Head of caudate nucleus (tissue), 42 donors: ENCODE results near the gene RIGI.
"Not testable (repeated sequence)": the region's sequence is repeated elsewhere in the genome, so short reads cannot be mapped to it uniquely, and the experiment has no call there.

Experiments used
- DNase-seq, 42 donors: peaks; one replicate each; pipeline versions ENCODE4 v3.0.0 to v3.0.0-alpha.2; 2020 to 2021; ENCODE audit warnings: mixed read lengths in 7 of 42
- intact Hi-C: fragments of 100-400 bp; cut with DNase I; formaldehyde crosslinking; loops from one replicate; pipeline ENCODE4 v1.15.0; 2022

The RIGI gene

DNA sequence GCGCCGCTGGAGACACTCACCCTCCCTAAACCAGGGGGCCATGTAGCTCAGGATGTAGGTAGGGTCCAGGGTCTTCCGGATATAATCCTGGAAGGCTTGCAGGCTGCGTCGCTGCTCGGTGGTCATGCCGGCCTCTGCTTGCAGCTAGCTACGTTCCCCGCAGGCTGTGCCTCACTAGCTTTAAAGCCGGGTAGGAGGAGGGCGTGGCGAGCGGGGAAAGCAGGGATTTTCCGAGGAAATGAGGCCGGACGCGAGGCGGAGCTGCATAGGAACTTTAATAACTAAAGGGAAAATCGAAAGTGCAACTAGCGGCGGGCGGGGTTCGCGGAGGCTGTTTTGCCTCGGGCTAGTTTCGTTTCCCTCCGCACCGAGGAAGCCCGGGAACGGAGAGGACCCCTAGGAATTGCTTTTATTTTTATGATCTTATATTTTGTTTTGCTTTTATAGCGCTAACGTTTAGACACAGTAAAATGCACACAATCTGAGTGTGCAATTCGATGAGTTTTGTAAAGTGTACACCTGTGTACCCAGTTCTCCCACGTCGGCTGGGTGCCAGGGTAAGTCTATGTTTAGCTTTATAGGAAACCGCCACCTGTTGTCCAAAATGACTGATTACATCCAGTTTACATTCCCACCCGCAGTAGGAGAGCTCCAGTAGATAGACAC, at the start of gene RIGI:
Gene RIGI, minus strand, starts transcription at position 156 of the 666 bp plus-strand sequence. Its CDS starts 30 bp downstream, at position 126.
- intact Hi-C loops: loop anchor here (10.0 kb wide), 1 partner anchor 141 kb away; the partner anchor contains the start of gene ACO1
- peak; percentile 77 to 96 (median 88) for DNase-seq

DNA sequence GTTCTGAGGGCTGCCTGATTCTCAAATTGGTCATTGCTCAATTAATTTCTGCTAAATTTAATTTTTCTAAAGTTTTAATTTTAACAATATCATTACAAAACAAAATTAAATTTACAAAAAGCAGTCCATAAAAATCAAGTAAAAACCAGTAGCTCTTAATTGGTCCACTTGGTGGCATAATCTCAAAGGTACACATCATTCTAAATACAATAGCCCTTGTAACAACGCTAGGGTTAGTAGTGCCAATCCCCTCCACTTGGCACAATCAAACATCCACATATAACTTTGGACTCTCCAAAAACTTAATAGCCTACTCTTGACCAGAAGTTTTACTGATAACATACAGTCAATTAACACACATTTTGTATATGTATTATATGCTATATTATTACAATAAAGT, 48.9 kb upstream of the RIGI start:
- intact Hi-C loops: loop anchor here (5.0 kb wide), 1 partner anchor 193 kb away; the partner anchor contains the start of gene ACO1
- no peak for DNase-seq

DNA sequence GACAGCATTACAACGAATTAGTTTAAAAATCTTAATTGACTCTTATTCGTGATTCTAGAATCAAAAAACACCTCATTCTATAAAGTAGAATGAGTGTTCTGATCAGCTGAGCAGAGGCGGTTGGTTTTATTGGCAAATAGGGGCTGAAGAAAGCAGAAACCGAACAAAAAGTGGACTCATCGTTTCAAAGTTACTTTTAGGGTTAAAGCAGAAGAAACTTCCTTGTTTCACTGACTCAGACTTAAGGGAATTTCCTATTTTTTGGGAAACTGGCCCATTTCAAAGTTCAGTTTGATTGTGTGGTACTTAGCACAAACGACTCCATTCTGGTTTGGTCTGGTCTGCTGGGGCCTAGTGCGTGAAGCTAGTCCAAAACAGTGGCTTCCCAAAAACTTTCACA, 47.8 kb upstream of the RIGI start:
- intact Hi-C loops: loop anchor here (5.0 kb wide), 1 partner anchor 192 kb away; the partner anchor contains the start of gene ACO1
- DNase-seq: no peak

DNA sequence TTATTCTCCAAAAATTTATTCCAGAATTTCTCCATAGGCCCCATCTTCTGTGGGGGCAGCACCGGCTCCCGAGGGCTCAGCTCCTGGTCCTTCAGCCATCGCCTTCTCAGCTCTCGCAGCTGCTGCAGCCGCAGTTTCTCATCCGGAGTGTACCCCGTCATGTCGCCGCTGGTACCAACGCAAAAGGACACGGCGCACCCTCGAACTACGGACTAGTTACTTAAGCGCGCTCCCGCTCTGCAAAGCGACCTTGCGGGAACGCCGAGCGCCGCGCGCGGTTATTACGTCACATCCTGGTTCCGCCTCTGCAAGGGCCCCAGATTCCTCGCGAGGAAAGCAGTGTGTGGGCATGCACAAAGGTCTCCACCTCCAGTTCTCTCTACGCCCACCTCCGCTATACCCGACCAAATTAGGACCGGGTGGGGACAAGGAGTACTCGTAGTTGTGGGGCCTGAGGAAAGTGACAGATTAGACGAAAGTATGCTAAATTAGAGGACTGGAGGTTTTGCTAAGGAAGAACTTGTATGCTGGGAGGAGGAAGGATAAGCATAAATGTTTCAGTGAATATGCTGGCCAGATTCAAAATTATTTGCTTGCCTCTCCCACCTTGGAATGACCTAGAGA, 47.0 kb upstream of the RIGI start, which contains the start of gene NDUFB6:
Gene NDUFB6, minus strand, starts transcription at position 260 of the 624 bp plus-strand sequence. Its CDS starts 99 bp downstream, at position 161.
- intact Hi-C loops: loop anchor here (5.0 kb wide), 1 partner anchor 191 kb away; the partner anchor contains the start of gene ACO1
- DNase-seq: peak; percentile 92 to 98 (median 96)

DNA sequence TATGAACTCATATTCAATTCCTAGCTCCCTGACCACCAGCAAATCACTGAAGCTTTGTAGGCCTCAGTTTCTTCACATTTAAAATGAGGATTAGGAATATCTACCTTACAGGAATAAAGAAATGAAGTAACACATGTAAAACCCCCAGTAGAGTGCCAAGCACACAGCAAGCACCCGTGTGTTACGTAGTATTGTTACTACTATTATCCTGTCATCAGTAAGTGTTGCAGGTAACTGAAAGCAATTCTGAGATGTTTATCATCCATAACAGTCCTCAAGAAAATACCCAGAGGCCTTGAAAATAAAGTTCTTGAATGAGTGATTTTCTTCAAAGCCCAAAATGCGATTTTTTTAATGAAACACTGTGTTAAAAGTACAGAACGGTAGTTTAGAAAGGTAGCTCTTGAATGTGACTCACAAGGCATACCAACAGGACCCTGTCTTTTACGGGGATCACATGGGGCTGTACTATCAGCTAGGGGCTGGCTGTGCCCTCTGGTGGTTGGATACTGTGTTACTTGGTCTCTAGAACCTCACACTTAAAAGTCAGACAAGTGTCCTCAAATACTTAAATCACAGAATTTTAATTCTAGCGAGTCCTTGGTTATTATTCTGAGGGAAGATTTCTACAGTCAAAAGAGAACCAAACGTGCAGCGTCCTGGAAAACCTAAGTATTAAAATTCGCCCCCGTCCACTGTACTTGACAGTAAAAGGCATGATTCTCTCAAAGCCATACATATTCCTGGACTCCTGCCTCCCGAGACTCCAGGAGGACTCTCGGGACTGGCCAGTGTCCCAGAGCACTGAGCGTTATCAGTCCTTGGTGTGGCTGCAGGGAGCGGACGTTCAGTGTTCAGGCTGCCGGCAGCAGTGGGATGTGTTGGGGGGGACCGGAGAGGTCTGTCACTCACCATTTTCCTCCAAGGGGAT, 46.2 kb upstream of the RIGI start:
- DNase-seq: peak; percentile 27 to 90 (median 73)
- intact Hi-C loops: loop anchor here (5.0 kb wide), 1 partner anchor 190 kb away; the partner anchor contains the start of gene ACO1

DNA sequence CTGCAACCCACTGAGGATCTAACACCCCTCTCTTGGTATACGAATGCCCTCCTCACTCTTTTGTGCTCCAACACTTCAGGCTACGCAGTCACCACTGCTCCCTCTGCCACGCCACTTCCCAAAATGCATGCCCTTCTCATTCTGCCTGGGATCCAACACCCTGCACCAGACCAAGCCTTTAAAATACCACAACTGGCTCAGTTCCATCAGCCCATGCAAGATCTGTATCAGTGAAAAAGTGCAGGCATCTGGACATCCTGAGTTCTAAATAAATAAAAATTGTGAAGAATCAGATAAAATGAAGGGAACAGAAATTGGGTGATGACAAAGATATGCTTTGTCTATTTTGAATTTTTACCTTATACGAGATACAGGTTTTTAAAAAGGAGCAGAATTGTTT, 44.3 kb upstream of the RIGI start:
- no peak for DNase-seq
- intact Hi-C loops: loop anchor here (5.0 kb wide), 1 partner anchor 188 kb away; the partner anchor contains the start of gene ACO1

DNA sequence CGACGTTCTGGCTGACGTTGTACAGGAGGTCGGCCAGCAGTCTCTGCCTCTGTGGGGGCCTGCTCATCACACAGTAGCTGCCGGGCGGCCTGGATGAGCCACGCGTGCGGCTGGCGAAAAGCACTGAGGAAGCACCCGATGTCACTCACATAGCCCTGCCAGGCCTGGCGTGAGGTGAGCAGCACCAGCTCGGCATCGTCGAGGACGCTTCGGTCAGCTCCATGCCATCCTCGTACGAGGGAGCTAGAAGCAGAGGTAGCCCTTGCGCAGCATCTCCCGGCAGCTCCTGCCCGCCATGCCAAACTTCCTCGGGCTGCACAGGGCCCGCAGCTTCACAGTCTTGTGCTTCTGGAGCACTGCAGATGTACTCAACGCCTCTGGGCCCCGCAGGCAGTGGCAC, 40.8 kb upstream of the RIGI start:
- DNase-seq: no peak
- intact Hi-C loops: no loop called here

DNA sequence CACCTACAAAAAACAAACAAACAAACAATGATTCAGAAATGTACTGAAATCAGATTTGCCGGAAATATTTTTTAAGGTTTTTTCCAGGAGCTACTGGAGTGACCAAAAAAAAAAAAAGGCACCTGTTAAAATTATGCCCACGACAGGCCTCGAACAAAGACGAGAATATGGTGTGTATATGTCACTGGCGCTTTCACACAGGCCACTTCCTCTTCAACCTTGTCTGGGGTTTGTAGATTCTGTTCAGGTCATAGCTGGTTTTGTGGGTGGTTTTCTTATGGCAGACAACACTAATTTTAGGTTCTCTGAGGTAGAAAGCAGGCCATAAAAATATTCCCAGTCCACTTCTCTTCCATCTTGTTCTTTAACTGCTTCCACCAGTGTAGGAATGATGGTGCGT, 40.0 kb upstream of the RIGI start:
- intact Hi-C loops: no loop called here

DNA sequence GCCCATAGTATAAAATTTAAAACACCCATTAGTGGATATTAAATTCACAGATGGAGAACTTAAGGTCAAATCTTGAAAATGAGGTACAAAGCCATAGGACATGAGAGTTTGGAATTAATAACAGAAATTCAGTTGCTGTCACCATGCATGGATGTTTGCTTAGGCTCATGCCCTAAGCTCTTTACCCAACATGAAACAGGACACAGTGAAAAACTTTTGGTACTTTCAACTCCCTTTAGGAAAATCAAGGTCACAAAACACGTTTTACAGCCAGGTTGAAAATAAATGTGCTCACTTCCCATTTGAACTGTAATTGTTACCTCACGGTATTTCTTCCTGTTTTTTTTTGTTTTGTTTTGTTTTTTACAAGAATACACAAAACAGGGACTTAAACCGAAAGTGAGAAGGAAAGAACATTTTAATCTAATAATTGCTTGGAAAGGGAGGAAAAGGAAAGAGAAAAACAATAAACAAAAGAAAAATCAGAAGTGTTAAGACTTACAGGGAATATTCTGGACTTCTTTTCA, 32.5 kb upstream of the RIGI start:
- intact Hi-C loops: no loop called here
- DNase-seq: no peak

More for the DNA sequence above, 40.0 kb upstream of the RIGI start:
- DNase-seq: no peak

DNA sequence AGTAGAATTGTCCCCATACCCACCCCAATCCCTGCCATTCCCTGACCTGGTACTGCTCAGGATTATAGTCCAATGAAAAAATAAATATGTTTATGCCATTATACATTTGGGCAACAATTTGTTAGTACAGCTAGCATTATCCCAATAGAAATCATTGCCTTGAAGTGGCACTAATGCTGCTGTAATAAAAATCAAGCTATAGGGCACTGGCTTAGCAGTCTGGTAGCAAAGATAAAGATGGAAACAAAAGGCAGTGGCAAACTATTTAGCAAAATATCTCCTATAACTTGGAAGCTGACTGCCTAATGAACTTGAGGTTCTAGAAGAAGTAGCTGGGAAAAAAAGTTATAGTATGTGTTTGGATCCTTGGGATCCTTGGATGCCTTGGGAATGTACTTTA, 28.6 kb upstream of the RIGI start:
- intact Hi-C loops: no loop called here
- DNase-seq: no peak

DNA sequence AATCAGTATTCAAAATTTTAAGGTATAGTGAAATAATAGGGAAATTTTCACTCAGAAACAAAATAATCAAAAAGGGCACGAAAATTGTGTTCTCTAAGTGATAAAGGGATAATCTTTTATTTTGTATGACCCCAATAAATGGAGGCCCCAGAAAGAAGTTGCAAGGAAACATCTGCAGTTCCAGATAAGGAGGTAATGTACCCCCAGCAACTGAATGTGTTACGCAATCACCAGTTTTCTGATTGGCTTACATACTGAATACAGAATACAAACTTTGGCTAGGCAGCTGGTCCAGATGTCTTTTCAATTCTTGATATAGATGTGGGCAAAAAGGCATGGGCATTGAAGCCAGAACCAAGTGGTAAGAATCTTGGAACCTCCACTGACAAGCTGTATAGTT, 28.1 kb upstream of the RIGI start:
- DNase-seq: no peak
- intact Hi-C loops: no loop called here

DNA sequence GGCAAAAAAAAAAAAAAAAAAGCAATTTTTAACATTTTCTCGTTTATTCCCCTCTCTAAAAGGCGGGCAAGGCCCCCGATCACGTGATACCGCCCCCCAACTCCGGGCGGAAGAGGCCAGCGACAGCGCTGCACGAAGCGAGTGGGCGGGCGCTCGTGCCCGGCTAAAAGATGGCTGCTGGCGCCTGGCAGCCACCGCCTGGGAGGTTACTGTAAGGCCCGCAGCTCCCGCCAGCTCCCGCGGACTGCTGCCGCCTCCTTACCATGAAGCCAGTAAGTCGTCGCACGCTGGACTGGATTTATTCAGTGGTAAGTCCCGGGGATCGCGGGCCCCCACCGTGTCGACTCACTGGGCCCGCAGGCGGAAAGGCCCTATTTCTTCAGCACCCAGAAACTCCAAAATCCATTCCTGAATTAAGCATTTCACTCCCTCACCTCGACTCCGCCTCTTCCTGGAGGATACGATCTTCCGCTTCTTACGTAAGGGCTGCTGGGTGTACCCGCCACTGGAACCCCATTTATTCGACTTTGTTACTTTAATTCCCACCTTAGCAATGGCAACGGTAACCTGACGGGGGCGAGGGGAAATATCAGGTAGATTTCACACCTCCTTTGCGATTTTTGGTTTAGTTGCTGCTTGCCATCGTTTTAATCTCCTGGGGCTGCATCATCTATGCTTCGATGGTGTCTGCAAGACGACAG, 26.3 kb upstream of the RIGI start, which contains the start of the genes SMIM27 and TOPORS:
Gene SMIM27, plus strand, starts transcription at position 156 of the 701 bp plus-strand sequence. Its CDS starts 108 bp downstream, at position 264.
Gene TOPORS, minus strand, starts transcription at position 415 of the 701 bp plus-strand sequence. Its CDS starts 150 bp downstream, at position 265.
- peak; percentile 82 to 97 (median 92) for DNase-seq
- intact Hi-C loops: no loop called here

DNA sequence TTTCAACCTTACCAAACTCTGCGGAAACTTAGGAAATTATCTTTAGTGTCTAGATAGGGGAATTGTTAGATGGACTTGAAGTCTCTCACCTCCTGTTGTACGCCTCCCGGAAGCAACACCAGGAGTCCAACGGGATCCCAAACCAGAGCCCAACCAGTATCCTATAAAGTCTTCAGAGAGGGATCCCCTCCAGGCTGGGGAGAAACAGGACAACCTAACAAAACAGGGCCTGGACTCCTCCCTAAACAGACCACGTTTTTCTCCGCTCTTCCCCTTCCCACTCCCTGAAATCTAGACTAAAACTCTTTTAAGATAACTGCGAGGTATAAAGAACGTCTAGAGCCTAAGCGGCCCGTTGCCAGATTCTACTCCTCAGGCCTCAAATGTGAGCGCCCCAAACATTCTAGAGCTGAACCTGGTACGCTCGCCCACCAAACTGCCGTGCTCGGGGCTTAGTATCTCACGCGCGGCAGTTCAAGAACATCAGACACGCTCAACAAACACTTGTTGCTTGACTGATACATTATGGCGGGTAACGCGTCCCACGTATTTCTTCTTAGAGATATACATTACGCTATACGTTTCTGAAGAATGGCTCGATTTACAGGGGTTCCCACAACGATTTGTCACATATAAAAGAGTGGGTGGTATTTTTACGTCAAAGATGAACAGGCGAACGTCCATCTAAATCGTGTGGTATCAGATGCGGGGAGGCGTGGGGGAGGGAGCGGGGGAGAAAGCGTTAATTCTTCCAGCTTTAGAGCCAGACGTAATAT, 25.5 kb upstream of the RIGI start:
- intact Hi-C loops: no loop called here
- DNase-seq: peak in 33 of 42 donors; percentile 14 to 67 (median 28)

DNA sequence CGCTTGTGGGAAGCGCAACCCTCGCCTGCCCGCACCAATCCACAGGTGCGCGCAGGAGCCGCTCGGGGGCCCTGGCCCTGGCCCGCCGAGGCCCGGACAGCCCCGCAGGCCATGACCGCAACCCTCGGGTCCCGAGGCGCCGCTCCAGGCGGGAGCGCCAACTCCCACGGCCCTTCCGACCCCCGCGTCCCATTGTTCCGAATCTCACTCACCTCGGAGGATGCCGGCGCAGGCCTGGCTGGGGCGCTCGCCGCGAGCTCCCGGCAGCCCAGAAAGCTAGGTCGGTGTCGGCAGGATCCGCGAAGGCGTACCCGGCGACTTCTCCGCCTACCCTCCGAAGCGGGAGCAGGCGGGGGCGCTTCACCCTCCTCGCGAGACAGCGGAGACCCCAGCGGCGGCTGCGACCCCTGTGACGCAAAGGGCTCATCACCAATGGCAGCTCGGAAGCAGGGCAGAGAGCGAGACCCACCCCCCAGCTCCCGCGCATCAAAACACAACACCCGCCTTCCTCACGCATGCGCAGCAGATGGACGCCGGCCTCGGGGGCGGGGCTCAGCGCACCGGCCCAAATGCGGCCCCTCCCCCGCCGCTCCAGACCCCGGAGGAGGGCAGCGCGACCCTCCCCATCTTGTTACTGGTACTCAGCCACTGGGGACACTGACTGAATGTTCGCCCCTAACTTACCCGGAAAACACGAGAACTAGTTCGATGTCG, 24.7 kb upstream of the RIGI start:
- intact Hi-C loops: no loop called here
- DNase-seq: peak; percentile 89 to 98 (median 96)

DNA sequence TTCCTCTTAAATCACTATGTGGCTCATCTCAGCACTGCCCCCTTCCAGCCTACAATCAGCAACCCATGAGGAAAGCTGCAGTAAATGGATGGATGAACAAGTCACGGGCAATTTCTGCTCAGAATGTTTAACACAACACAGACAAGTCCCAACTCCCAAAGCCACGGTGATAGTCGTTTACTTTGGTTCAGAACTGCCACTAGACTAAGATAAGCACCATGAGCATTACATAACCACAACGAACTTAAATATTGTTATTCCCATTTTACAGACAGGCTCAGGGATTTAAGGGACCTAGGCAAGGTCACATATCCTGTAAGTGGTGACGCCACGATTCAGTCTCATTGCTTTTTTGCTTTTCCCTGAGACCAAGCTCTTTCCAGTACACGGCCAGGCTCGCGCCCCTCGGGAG, 24.2 kb upstream of the RIGI start:
- intact Hi-C loops: no loop called here
- DNase-seq: peak in 19 of 42 donors; percentile 14 to 66 (median 30)

DNA sequence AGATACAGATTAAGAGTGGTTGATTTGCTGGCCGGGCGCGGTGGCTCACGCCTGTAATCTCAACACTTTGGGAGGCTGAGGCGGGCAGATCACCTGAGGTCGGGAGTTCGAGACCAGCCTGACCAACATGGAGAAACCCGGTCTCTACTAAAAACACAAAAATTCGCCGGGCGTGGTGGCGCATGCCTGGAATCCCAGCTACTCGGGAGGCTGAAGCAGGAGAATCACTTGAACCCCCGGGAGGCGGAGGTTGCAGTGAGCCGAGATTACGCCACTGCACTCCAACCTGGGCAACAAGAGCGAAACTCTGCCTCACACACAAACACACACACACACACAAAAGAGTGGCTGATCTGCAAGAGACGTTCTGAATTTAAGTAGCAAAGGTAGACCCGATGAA, 22.2 kb upstream of the RIGI start:
- DNase-seq, intact Hi-C loops: not testable (repeated sequence)

DNA sequence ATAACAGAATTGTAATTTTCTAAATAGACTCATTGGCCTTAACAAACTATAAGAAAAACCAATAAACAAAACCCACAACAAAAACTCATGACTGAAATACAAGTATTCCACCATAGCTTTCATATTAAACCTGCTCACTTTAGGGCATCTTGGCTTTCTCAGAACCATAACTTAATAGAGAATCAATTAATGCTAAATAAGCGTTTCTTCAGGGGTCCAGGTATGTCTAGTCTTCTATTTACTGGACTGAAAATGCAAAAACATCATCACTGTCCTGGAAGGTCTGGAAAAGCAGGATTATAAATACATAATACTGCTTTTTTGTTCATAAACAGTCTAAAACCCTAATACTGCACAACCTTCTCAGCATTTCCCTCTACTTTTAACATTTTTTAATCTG, 19.9 kb upstream of the RIGI start:
- DNase-seq: no peak
- intact Hi-C loops: no loop called here
